Testis (tissue), 3 donors: ENCODE results near the gene SLC50A1. TPM values are rescaled to one million over a fixed set of nuclear protein-coding genes. Genes with fewer than 3 reads are reported as not detected.

ENCODE experiments used
- DNase-seq: peaks from one replicate; pipeline ENCODE4 v3.0.0-alpha.2; 2019
- H3K27ac ChIP-seq, 2 donors: fragments of 200-600 bp; sonication (generic); one replicate each; pipeline ENCODE4 v1.5.1; 2019
- H3K27me3 ChIP-seq: fragments of 200-600 bp; sonication (generic); one replicate; pipeline ENCODE4 v1.5.1; 2019
- H3K36me3 ChIP-seq: fragments of 200-600 bp; sonication (generic); one replicate; pipeline ENCODE4 v1.5.1; 2017; ENCODE audit warnings: low read depth; ENCODE audit errors: missing control alignments
- H3K4me1 ChIP-seq: fragments of 200-600 bp; sonication (generic); one replicate; pipeline ENCODE4 v1.5.1; 2019
- H3K4me3 ChIP-seq, 2 donors: fragments of 200-600 bp; sonication (generic); one replicate each; pipeline ENCODE4 v1.5.1; 2017 to 2019
- H3K9me3 ChIP-seq: fragments of 200-600 bp; sonication (generic); one replicate; pipeline ENCODE4 v1.5.1; 2017
- CTCF ChIP-seq, 3 experiments: fragments of 450-650 bp in 2 of 3; fragments of 200-600 bp in 1 of 3; sonication (generic) in 1 of 3; IDR thresholded peaks; one replicate each; pipeline ENCODE4 v1.5.1; 2016 to 2019; ENCODE audit warnings: antibody characterized with exemption in 3 of 3, mild to moderate bottlenecking in 2 of 3, moderate library complexity in 1 of 3
- POLR2A ChIP-seq: fragments of 450-650 bp; IDR thresholded peaks from one replicate; pipeline ENCODE4 v1.6.1; 2017; ENCODE audit warnings: antibody characterized with exemption, mild to moderate bottlenecking, moderate library complexity
- WGBS, 2 donors: methylation state at CpG; one replicate each; pipeline ENCODE4 v1.1.5; 2018; 5-methylcytosine and 5-hydroxymethylcytosine counted together
- intact Hi-C: fragments of 100-400 bp; cut with DNase I; formaldehyde crosslinking; loops from one replicate; pipeline ENCODE4 v1.15.1; 2023; ENCODE audit warnings: low total_unique reads
- polyA plus RNA-seq: library from polyadenylated mRNA; stranded (reverse); fragments of 350-450 nt; fragmentation: Illumina TruSeq; extraction: RNeasy Lipid Tissue Mini Kit (QIAGEN cat#74804); gene quantifications from one replicate; pipeline ENCODE4 v1.2.3, GENCODE V29; 2014; ENCODE audit warnings: low read depth, low replicate concordance; ENCODE audit not compliant: insufficient read depth
- total RNA-seq, 2 donors: library from RNA; depleted of rRNA; stranded (reverse); fragments of >200 nt; gene quantifications; one replicate each; pipeline ENCODE4 v1.2.3, GENCODE V29; 2016

The SLC50A1 gene
- total and polyA plus RNA-seq, 3 donors from 2014 or later: 25.2 to 33.7 (median 30.0) TPM

GRCh38 chr1:155120253-155120652 is 15.4 kb upstream of the SLC50A1 start:
- TF ChIP-seq CTCF (IDR thresholded peaks at IDR 0.05): no peak
- no peak for TF ChIP-seq POLR2A
- H3K4me3 ChIP-seq: no peak overlapping the region
- H3K27me3 ChIP-seq: no peaks in the 10 kb centered on the region
- H3K4me1 ChIP-seq: no peaks in the 10 kb centered on the region
- no peak overlapping the region for H3K27ac ChIP-seq
- no peaks in the 10 kb centered on the region for H3K36me3 ChIP-seq
- DNase-seq: no peak
- WGBS, 2 donors: 52 to 65% methylated on average over 5 to 6 of the region's 6 CpGs
- no peaks in the 10 kb centered on the region for H3K9me3 ChIP-seq
- intact Hi-C loops: no loop called here

- DNase-seq: no peak
- intact Hi-C loops: no loop called here
- Histone ChIP-seq H3K4me3 (no peak overlapping the region), H3K9me3 (no peaks in the 10 kb centered on the region), H3K27ac (no peak overlapping the region), H3K36me3 (no peaks in the 10 kb centered on the region), H3K27me3 (no peaks in the 10 kb centered on the region), H3K4me1 (peaks cover under 1% of the 10 kb centered on the region)
- TF ChIP-seq CTCF (IDR thresholded peaks at IDR 0.05) (no peak), POLR2A (no peak)
- 78 to 82% methylated on average over 2 of the region's 2 CpGs for WGBS, 2 donors
These were observed 14.4 kb upstream of the SLC50A1 start for GRCh38 chr1:155121249-155121648.

GRCh38 chr1:155122308-155122707 is 13.3 kb upstream of the SLC50A1 start:
- TF ChIP-seq CTCF (IDR thresholded peaks at IDR 0.05): no peak
- no peak for TF ChIP-seq POLR2A
- 79 to 97% methylated on average over 2 of the region's 2 CpGs for WGBS, 2 donors
- no peak for DNase-seq
- H3K4me3 ChIP-seq: no peak overlapping the region
- H3K9me3 ChIP-seq: no peaks in the 10 kb centered on the region
- no peak overlapping the region for H3K27ac ChIP-seq
- intact Hi-C loops: no loop called here
- peaks cover 11% of the 10 kb centered on the region for H3K4me1 ChIP-seq
- no peaks in the 10 kb centered on the region for H3K27me3 ChIP-seq
- H3K36me3 ChIP-seq: no peaks in the 10 kb centered on the region

GRCh38 chr1:155123801-155124200 is 11.9 kb upstream of the SLC50A1 start:
- Histone ChIP-seq H3K27me3 (no peaks in the 10 kb centered on the region), H3K27ac (no peak overlapping the region), H3K4me1 (peaks cover 21% of the 10 kb centered on the region), H3K4me3 (no peak overlapping the region), H3K36me3 (no peaks in the 10 kb centered on the region), H3K9me3 (no peaks in the 10 kb centered on the region)
- intact Hi-C loops: no loop called here
- no peak for TF ChIP-seq POLR2A
- no peak for TF ChIP-seq CTCF (IDR thresholded peaks at IDR 0.05)
- 66 to 69% methylated on average over 4 of the region's 4 CpGs for WGBS, 2 donors
- no peak for DNase-seq
